HepG2 (cell line): ENCODE measurements around the gene TEF. TPM values are rescaled to one million over a fixed set of nuclear protein-coding genes. Genes with fewer than 3 reads are reported as not detected.
"Not testable (repeated sequence)": the region's sequence is repeated elsewhere in the genome, so short reads cannot be mapped to it uniquely, and the experiment has no call there.

Experiments used
- ATAC-seq: fragments of 200-7000 bp; cut with Tn5 transposase; 3 replicates; pipeline ENCODE4 v1.9.1; 2020; ENCODE audit warnings: mild to moderate bottlenecking, moderate library complexity
- BruUV-seq: library from RNA; stranded (reverse); fragments of 400-500 nt; replicated peaks from 2 replicates; lab custom pipeline; 2021; lab: Mats Ljungman, UMichigan
- CTCF ChIA-PET: fragments of 300-600 bp; formaldehyde crosslinking; extraction: SDS; loops from one replicate; lab custom pipeline; 2021; ENCODE audit warnings: low total read pairs, inconsistent platforms, low intra/inter-chr PET ratio; lab: Yijun Ruan, JAX
- POLR2A ChIA-PET: fragments of 350-600 bp; sonication (Branson Sonifier 250); formaldehyde crosslinking; loops from one replicate; lab custom pipeline; 2020; ENCODE audit warnings: antibody characterized with exemption, inconsistent platforms; lab: Yijun Ruan, JAX
- DNase-seq: peaks from one replicate; pipeline ENCODE4 v3.0.0-alpha.2; 2015; ENCODE audit warnings: low spot score
- FAIRE-seq: peaks from 3 replicates; lab custom pipeline; 2011; peaks lifted over from hg19 to GRCh38; lab: Jason Lieb, UNC
- H2AFZ ChIP-seq: one replicate; pipeline ENCODE4 v1.6.1; 2011; ENCODE audit warnings: low read length, inconsistent platforms
- H3K27ac ChIP-seq: fragments of 300-600 bp; 3 replicates; pipeline ENCODE4 v1.8.0; 2011; ENCODE audit warnings: mixed run types, mild to moderate bottlenecking, mixed read lengths, low read length, inconsistent platforms; ENCODE audit not compliant: insufficient read depth; ENCODE audit errors: extremely low read length
- H3K27me3 ChIP-seq, 2 experiments: fragments of 200-600 bp in 1 of 2; 2 replicates in 1 of 2; 3 replicates in 1 of 2; pipeline versions ENCODE4 v1.6.0 to v1.8.0; 2011; ENCODE audit warnings: low read length in 2 of 2, mild to moderate bottlenecking in 2 of 2, moderate library complexity in 2 of 2, inconsistent platforms in 1 of 2; ENCODE audit not compliant: insufficient read depth in 2 of 2, control insufficient read depth in 1 of 2
- H3K36me3 ChIP-seq, 2 experiments: fragments of 200-600 bp in 1 of 2; replicated peaks in 1 of 2; 2 replicates in 1 of 2; 3 replicates in 1 of 2; pipeline versions ENCODE4 v1.5.1 to v1.8.0; 2011; ENCODE audit warnings: low read length in 2 of 2, inconsistent platforms in 1 of 2; ENCODE audit not compliant: insufficient read depth in 2 of 2, control insufficient read depth in 1 of 2
- H3K4me1 ChIP-seq: 2 replicates; pipeline ENCODE4 v1.5.1; 2012; ENCODE audit warnings: low read length, inconsistent platforms; ENCODE audit not compliant: insufficient read depth
- H3K4me2 ChIP-seq: 2 replicates; pipeline ENCODE4 v1.6.0; 2011; ENCODE audit warnings: low read depth, low read length, inconsistent platforms
- H3K4me3 ChIP-seq, 3 experiments: fragments of 200-600 bp in 1 of 3; sonication (generic), shearing (Covaris generic) in 1 of 3; replicated peaks in 1 of 3; 2 replicates each; pipeline ENCODE4 v1.5.1; 2011 to 2016; ENCODE audit warnings: low read length in 3 of 3, inconsistent platforms in 2 of 3, low read depth in 2 of 3, mild to moderate bottlenecking in 2 of 3, control low read depth in 1 of 3, mixed read lengths in 1 of 3; ENCODE audit not compliant: insufficient read depth in 1 of 3
- H3K79me2 ChIP-seq: one replicate; pipeline ENCODE4 v1.6.1; 2011; ENCODE audit warnings: low read length, inconsistent platforms; ENCODE audit not compliant: insufficient read depth
- H3K9ac ChIP-seq: 2 replicates; pipeline ENCODE4 v1.6.0; 2011; ENCODE audit warnings: mild to moderate bottlenecking, low read depth, low read length, inconsistent platforms; ENCODE audit not compliant: insufficient read depth
- H3K9me3 ChIP-seq: 2 replicates; pipeline ENCODE4 v1.5.1; 2012; ENCODE audit warnings: mild to moderate bottlenecking, low read length
- H4K20me1 ChIP-seq: 2 replicates; pipeline ENCODE4 v1.6.0; 2011; ENCODE audit warnings: inconsistent platforms, mild to moderate bottlenecking, low read length, moderate library complexity; ENCODE audit not compliant: insufficient read depth
- CEBPB ChIP-seq: IDR thresholded peaks from 2 replicates; pipeline ENCODE4 v1.6.1; 2011; ENCODE audit warnings: low read depth, low read length, improper control_type of control experiment, borderline replicate concordance
- GTF3A ChIP-seq: sonication (generic); formaldehyde crosslinking; conservative IDR thresholded peaks from 2 replicates; pipeline ENCODE4 v1.4.0; 2020; ENCODE audit warnings: mild to moderate bottlenecking, missing genetic modification reagents
- HNRNPUL1 ChIP-seq: fragments of 200-400 bp; formaldehyde crosslinking; IDR thresholded peaks from 2 replicates; pipeline ENCODE4 v1.6.1; 2017; ENCODE audit warnings: low read depth, mild to moderate bottlenecking, low read length, moderate library complexity
- MATR3 ChIP-seq: sonication (generic); formaldehyde crosslinking; IDR thresholded peaks from 2 replicates; pipeline ENCODE4 v1.4.0; 2020; ENCODE audit warnings: missing genetic modification reagents
- MEIS2 ChIP-seq: sonication (generic); formaldehyde crosslinking; IDR thresholded peaks from 2 replicates; pipeline ENCODE4 v1.9.0; 2021; ENCODE audit warnings: mild to moderate bottlenecking, missing genetic modification reagents
- NFRKB ChIP-seq: fragments of 450-650 bp; IDR thresholded peaks from 2 replicates; pipeline ENCODE4 v1.6.1; 2017
- PHB2 ChIP-seq: fragments of 450-650 bp; IDR thresholded peaks from 2 replicates; pipeline ENCODE4 v1.6.1; 2018; ENCODE audit not compliant: partially characterized antibody
- SALL2 ChIP-seq: sonication (generic); formaldehyde crosslinking; IDR thresholded peaks from 2 replicates; pipeline ENCODE4 v1.8.1; 2023; ENCODE audit warnings: mild to moderate bottlenecking, missing genetic modification reagents, inconsistent platforms
- SMAD3 ChIP-seq: sonication (generic); formaldehyde crosslinking; IDR thresholded peaks from 2 replicates; pipeline ENCODE4 v1.4.0; 2020; ENCODE audit warnings: missing genetic modification reagents
- STAT5B ChIP-seq: sonication (generic); formaldehyde crosslinking; IDR thresholded peaks from 2 replicates; pipeline ENCODE4 v1.4.0; 2020; ENCODE audit warnings: missing genetic modification reagents
- U2AF2 ChIP-seq: fragments of 200-400 bp; formaldehyde crosslinking; IDR thresholded peaks from 2 replicates; pipeline ENCODE4 v1.6.1; 2017; ENCODE audit warnings: low read depth, mild to moderate bottlenecking, low read length
- ZBTB21 ChIP-seq: sonication (generic); formaldehyde crosslinking; IDR thresholded peaks from 2 replicates; pipeline ENCODE4 v1.4.0; 2020; ENCODE audit warnings: missing genetic modification reagents
- ZNF30 ChIP-seq: sonication (generic); formaldehyde crosslinking; IDR thresholded peaks from 2 replicates; pipeline ENCODE4 v1.5.0; 2020; ENCODE audit warnings: mild to moderate bottlenecking, missing genetic modification reagents
- ZNF460 ChIP-seq: sonication (generic); formaldehyde crosslinking; IDR thresholded peaks from 2 replicates; pipeline ENCODE4 v1.5.1; 2020; ENCODE audit warnings: missing genetic modification reagents, mild to moderate bottlenecking, borderline replicate concordance
- ZNF589 ChIP-seq: sonication (generic); formaldehyde crosslinking; conservative IDR thresholded peaks from 2 replicates; pipeline ENCODE4 v1.8.0; 2022; ENCODE audit warnings: mild to moderate bottlenecking, moderate library complexity, missing genetic modification reagents
- ZNF878 ChIP-seq: sonication (generic); formaldehyde crosslinking; IDR thresholded peaks from 2 replicates; pipeline ENCODE4 v1.8.1; 2023; ENCODE audit warnings: mild to moderate bottlenecking, missing genetic modification reagents, moderate library complexity
- WGBS: methylation state at CpG from one replicate; pipeline ENCODE4 v1.1.6; 2017; ENCODE audit warnings: low lambda C conversion rate; 5-methylcytosine and 5-hydroxymethylcytosine counted together
- in situ Hi-C: cut with HindIII; loops from 2 replicates; pipeline ENCODE4 v1.10.0; 2017; ENCODE audit warnings: low pct_unique_long_range_greater_than_20kb; ENCODE audit not compliant: extremely low pct_ligation_motif_present
- intact Hi-C: fragments of 100-400 bp; cut with micrococcal nuclease; formaldehyde crosslinking; loops from one replicate; pipeline ENCODE4 v1.10.0; 2022; ENCODE audit not compliant: unreplicated experiment
- polyA plus RNA-seq, 8 experiments: library from polyadenylated mRNA; depleted of rRNA in 3 of 8; stranded (reverse) in 7 of 8; unstranded in 1 of 8; fragments of >200 nt; fragmentation: Illumina TruSeq in 4 of 8; extraction: Trizol in 4 of 8; gene quantifications; 2 replicates each; pipeline versions ENCODE4 v1.2.1 to v1.2.3, GENCODE V29; 2011 to 2016; ENCODE audit warnings: low read depth in 4 of 8, missing spikeins in 1 of 8, mixed read lengths in 1 of 8; ENCODE audit not compliant: insufficient read depth in 1 of 8
- total RNA-seq, 5 experiments: library from RNA; depleted of rRNA; stranded (reverse); fragments of >200 nt; fragmentation: Illumina TruSeq; extraction: Trizol; gene quantifications; 2 replicates each; pipeline ENCODE4 v1.2.3, GENCODE V29; 2016; ENCODE audit warnings: low read depth in 1 of 5
- TF ChIP-seq, protein P1 (sequence below): IDR thresholded peaks from 2 replicates; pipeline ENCODE4 v1.6.1; 2016; ENCODE audit warnings: low read depth, control low read depth

TEF gene
- total and polyA plus RNA-seq, 2 of the 13 experiments (the other 11 are each of a cell fraction or from before 2014, with no cell fraction given): 7.6 to 11.2 TPM

DNA sequence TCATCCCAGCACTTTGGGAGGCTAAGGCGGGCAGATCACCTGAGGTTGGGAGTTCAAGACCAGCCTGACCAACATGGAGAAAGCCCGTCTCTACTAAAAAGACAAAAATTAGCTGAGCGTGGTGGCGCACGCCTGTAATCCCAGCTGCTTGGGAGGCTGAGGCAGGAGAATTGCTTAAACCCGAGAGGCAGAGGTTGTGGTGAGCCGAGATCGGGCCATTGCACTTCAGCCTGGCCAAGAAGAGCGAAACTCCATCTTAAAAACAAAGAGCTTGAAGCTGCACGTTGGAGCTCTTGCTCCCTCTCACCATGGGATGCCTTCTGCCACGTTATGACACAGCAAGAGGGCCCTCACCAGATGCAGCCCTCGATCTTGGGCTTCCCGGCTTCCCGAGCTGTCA lies 21.1 kb downstream of the TEF start:
- not testable (repeated sequence) for H3K9ac ChIP-seq, ATAC-seq, FAIRE-seq, H3K36me3 ChIP-seq, DNase-seq, H2AFZ ChIP-seq, H4K20me1 ChIP-seq, BruUV-seq, H3K9me3 ChIP-seq, H3K79me2 ChIP-seq, H3K4me3 ChIP-seq, H3K27me3 ChIP-seq
- intact Hi-C loops: loop anchor here (2.0 kb wide), 1 partner anchor 114 kb away; no protein-coding TSS in a partner anchor
- peak overlapping the region; percentile 53 for H3K27ac ChIP-seq
- POLR2A ChIA-PET: interaction anchor here (0.5 to 3.3 kb wide), 12 partner anchors 10 to 480 kb away, joined by 3 to 33 read pairs (median 4); partner anchors contain the start of genes ACO2, PHF5A, PMM1 and TEF
- H3K4me1 ChIP-seq: peaks cover 55% of the 10 kb centered on the region
- H3K4me2 ChIP-seq: peak overlapping the region; percentile 72; the same call in 1 of the 2 replicates
- TF ChIP-seq ZNF460 (CRISPR knock-in tag): peak; percentile 79
- CTCF ChIA-PET: interaction anchor here (1.6 to 3.5 kb wide), 3 partner anchors 98 to 124 kb away, joined by 8 to 37 read pairs (median 11); no protein-coding TSS in a partner anchor
- in situ Hi-C loops: loop anchor here (5.0 kb wide), 1 partner anchor 114 kb away; no protein-coding TSS in a partner anchor
- whole genome bisulfite sequencing: 93% methylated on average over 13 of the region's 14 CpGs

DNA sequence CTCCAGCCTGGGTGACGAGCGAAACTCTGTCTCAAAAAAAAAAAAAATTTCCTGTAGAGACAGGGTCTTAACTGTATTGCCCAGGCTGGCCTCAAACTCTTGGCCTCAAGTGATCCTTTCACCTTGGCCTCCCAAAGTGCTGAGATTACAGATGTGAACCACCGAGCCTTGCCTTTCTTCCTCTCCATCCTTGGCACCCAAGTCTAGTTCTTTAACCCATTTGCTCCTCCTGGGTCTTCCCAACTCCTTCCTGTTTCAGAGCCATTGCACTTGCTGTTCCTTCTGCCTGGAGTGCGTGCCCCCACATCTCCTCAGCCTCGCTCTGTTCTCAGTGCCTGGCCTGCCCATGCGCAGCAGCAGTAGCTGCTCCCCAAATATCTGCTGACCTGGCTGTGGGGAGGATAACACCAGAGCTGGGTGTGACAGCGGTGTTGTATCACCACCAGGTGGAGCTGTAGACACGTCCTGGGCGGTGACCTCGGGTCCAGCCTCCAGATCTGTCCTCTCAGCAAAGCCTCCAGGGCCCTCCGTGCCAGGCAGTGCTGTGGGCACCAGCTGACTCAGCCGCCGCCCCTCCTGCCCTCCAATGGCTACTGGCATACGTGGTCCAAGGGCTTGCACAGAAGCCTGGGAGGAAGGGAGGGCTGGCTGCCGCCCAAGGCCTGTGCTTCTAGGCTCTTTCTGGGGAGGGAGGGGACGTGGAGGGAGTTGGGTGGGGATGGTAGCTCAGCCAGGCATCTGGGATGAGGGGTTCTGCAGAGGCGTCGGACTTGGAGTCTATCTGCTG lies 22.0 kb downstream of the TEF start:
- H3K9me3 ChIP-seq: no peaks in the 10 kb centered on the region
- peak overlapping the region; percentile 59 for H3K4me2 ChIP-seq
- POLR2A ChIA-PET: interaction anchor here (0.5 to 3.3 kb wide), 8 partner anchors 15 to 123 kb away, joined by 3 to 31 read pairs (median 6); partner anchors contain the start of genes ACO2, PHF5A, TEF and TOB2
- 32% methylated on average over 13 of the region's 18 CpGs for WGBS
- in situ Hi-C loops: loop anchor here (5.0 kb wide), 1 partner anchor 114 kb away; no protein-coding TSS in a partner anchor
- peaks cover 47% of the 10 kb centered on the region for H3K4me1 ChIP-seq
- BruUV-seq: no TSS peak
- no peaks in the 10 kb centered on the region for H4K20me1 ChIP-seq
- H2AFZ ChIP-seq: no peak overlapping the region
- DNase-seq: peak; percentile 76
- peak; percentile 84 for FAIRE-seq
- no peak overlapping the region for H3K27ac ChIP-seq
- no peaks in the 10 kb centered on the region for H3K27me3 ChIP-seq
- H3K79me2 ChIP-seq: no peaks in the 10 kb centered on the region
- CTCF ChIA-PET: interaction anchor here (1.5 to 3.5 kb wide), 4 partner anchors 97 to 130 kb away, joined by 5 to 37 read pairs (median 10); no protein-coding TSS in a partner anchor
- peak overlapping the region in 1 of 3 experiments; percentile 56; a peak in 1 of 6 replicates for H3K4me3 ChIP-seq
- no peaks in the 10 kb centered on the region for H3K36me3 ChIP-seq
- H3K9ac ChIP-seq: no peak overlapping the region
- ATAC-seq: peak; percentile 92
- intact Hi-C loops: loop anchor here (1.0 to 2.0 kb wide), 2 partner anchors 98 to 113 kb away; no protein-coding TSS in a partner anchor
- TF ChIP-seq MATR3 (no peak), ZNF878 (CRISPR knock-in tag) (no peak), SMAD3 (0 out of 2 replicates have a peak, but pooled peaks have one; percentile 64), CEBPB (no peak), HNRNPUL1 (no peak), GTF3A (CRISPR knock-in tag) (no peak), MEIS2 (no peak), PHB2 (no peak), STAT5B (CRISPR knock-in tag) (no peak), ZBTB21 (CRISPR knock-in tag) (no peak), U2AF2 (no peak), ZNF30 (CRISPR knock-in tag) (no peak), SALL2 (CRISPR knock-in tag) (no peak), NFRKB (no peak), ZNF589 (CRISPR knock-in tag) (no peak; the same call in 1 of the 2 replicates)
- TF ChIP-seq, protein P1, sequence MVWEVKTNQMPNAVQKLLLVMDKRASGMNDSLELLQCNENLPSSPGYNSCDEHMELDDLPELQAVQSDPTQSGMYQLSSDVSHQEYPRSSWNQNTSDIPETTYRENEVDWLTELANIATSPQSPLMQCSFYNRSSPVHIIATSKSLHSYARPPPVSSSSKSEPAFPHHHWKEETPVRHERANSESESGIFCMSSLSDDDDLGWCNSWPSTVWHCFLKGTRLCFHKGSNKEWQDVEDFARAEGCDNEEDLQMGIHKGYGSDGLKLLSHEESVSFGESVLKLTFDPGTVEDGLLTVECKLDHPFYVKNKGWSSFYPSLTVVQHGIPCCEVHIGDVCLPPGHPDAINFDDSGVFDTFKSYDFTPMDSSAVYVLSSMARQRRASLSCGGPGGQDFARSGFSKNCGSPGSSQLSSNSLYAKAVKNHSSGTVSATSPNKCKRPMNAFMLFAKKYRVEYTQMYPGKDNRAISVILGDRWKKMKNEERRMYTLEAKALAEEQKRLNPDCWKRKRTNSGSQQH: no peak
